ENCODE results near the gene TTC9C.

GRCh38 chr11:62752177-62752785 is 24.0 kb downstream of the TTC9C start:
- TF ChIP-seq EZH2phosphoT487 (IDR thresholded peaks at IDR 0.05) (no peak), CTCF (IDR thresholded peaks at IDR 0.05) (no peak)

Measured in neural progenitor cell (in vitro differentiated cells).